ENCODE measurements around the gene ADAMTS7. TPM values are rescaled to one million over a fixed set of nuclear protein-coding genes. Genes with fewer than 3 reads are reported as not detected.
"Not testable (repeated sequence)": the region's sequence is repeated elsewhere in the genome, so short reads cannot be mapped to it uniquely, and the experiment has no call there.

ADAMTS7 gene
- total RNA-seq, 1 donor = 34.0 TPM

DNA sequence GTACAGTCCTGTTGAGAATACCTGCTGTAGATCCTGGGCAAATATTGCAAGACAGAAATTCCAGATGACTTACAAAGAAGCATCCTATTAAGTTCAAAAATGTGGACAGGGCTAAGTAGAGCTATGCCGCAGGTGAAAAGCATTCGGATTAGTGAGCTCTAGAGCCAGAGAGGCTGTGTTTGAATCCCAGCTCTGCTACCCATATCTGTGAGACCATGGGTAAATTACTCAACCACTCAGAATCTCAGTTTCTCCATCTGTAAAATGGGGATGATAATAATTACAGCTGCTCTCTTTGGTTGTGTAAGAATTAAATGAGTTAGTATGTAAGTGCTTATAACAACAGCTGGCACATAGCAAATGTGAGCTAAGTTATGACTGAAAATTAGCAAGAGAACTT, 3.9 kb downstream of the ADAMTS7 start:
- H3K27me3 ChIP-seq (ENCODE audit: insufficient read depth, low read length) = no peaks in the 10 kb centered on the region
- H3K79me2 ChIP-seq (ENCODE audit: insufficient read depth, low read length) = peaks cover 31% of the 10 kb centered on the region
- H3K27ac ChIP-seq (ENCODE audit: low read depth, low read length) = no peak overlapping the region
- TF ChIP-seq, protein P1, sequence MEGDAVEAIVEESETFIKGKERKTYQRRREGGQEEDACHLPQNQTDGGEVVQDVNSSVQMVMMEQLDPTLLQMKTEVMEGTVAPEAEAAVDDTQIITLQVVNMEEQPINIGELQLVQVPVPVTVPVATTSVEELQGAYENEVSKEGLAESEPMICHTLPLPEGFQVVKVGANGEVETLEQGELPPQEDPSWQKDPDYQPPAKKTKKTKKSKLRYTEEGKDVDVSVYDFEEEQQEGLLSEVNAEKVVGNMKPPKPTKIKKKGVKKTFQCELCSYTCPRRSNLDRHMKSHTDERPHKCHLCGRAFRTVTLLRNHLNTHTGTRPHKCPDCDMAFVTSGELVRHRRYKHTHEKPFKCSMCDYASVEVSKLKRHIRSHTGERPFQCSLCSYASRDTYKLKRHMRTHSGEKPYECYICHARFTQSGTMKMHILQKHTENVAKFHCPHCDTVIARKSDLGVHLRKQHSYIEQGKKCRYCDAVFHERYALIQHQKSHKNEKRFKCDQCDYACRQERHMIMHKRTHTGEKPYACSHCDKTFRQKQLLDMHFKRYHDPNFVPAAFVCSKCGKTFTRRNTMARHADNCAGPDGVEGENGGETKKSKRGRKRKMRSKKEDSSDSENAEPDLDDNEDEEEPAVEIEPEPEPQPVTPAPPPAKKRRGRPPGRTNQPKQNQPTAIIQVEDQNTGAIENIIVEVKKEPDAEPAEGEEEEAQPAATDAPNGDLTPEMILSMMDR (IDR thresholded peaks at IDR 0.05; ENCODE audit: extremely low read depth, low read depth, low read length) = no peak
- no peak overlapping the region for H3K4me3 ChIP-seq (ENCODE audit: insufficient read depth, low read length)
- no peak overlapping the region for H2AFZ ChIP-seq (ENCODE audit: low read length)
- no peak for DNase-seq (ENCODE audit: insufficient read length, low spot score, missing footprints)
- H4K20me1 ChIP-seq (ENCODE audit: insufficient read depth, low read length) = peaks cover 11% of the 10 kb centered on the region
- H3K36me3 ChIP-seq (ENCODE audit: insufficient read depth, low read length) = no peaks in the 10 kb centered on the region
- no peaks in the 10 kb centered on the region for H3K4me1 ChIP-seq (ENCODE audit: insufficient read depth, low read length)
- H3K4me2 ChIP-seq (ENCODE audit: insufficient read depth, low read length) = no peak overlapping the region
- no peaks in the 10 kb centered on the region for H3K9me3 ChIP-seq (ENCODE audit: low read depth, low read length)

- Histone ChIP-seq H3K4me2 (ENCODE audit: insufficient read depth, low read length) (no peak overlapping the region), H3K9me3 (ENCODE audit: low read depth, low read length) (no peaks in the 10 kb centered on the region), H4K20me1 (ENCODE audit: insufficient read depth, low read length) (peaks cover 9% of the 10 kb centered on the region), H3K4me3 (ENCODE audit: insufficient read depth, low read length) (no peak overlapping the region), H3K4me1 (ENCODE audit: insufficient read depth, low read length) (no peaks in the 10 kb centered on the region), H3K36me3 (ENCODE audit: insufficient read depth, low read length) (no peaks in the 10 kb centered on the region), H3K27me3 (ENCODE audit: insufficient read depth, low read length) (no peaks in the 10 kb centered on the region), H3K27ac (ENCODE audit: low read depth, low read length) (no peak overlapping the region), H3K79me2 (ENCODE audit: insufficient read depth, low read length) (peaks cover 22% of the 10 kb centered on the region), H2AFZ (ENCODE audit: low read length) (no peak overlapping the region)
- TF ChIP-seq, protein P1 (IDR thresholded peaks at IDR 0.05; ENCODE audit: extremely low read depth, low read depth, low read length) = no peak
- DNase-seq (ENCODE audit: insufficient read length, low spot score, missing footprints) = no peak
These were observed 6.9 kb downstream of the ADAMTS7 start for GRCh38 chr15:78804391-78804792.

DNA sequence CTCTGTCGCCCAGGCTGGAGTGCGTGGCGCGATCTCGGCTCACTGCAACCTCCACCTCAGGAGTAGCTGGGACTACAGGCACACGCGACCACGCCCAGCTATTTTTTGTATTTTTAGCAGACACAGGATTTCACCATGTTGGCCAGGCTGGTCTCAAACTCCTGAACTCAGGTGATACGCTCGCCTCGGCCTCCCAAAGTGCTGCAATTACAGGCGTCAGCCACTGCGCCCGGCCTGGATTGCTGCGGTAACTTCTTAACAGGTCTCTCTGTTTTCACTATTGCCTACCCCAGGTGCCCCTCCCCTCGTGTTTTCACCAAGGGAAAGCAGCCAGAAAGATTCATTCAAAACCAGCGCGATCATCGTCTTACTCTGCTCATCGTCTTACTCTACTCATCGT, 10.5 kb downstream of the ADAMTS7 start:
- Histone ChIP-seq H3K9me3 (ENCODE audit: low read depth, low read length) (no peaks in the 10 kb centered on the region), H3K4me1 (ENCODE audit: insufficient read depth, low read length) (peaks cover 7% of the 10 kb centered on the region), H3K79me2 (ENCODE audit: insufficient read depth, low read length) (peaks cover 4% of the 10 kb centered on the region), H3K27me3 (ENCODE audit: insufficient read depth, low read length) (no peaks in the 10 kb centered on the region), H3K27ac (ENCODE audit: low read depth, low read length) (no peak overlapping the region), H4K20me1 (ENCODE audit: insufficient read depth, low read length) (no peaks in the 10 kb centered on the region), H3K4me2 (ENCODE audit: insufficient read depth, low read length) (no peak overlapping the region), H3K36me3 (ENCODE audit: insufficient read depth, low read length) (peaks cover 2% of the 10 kb centered on the region), H3K4me3 (ENCODE audit: insufficient read depth, low read length) (no peak overlapping the region), H2AFZ (ENCODE audit: low read length) (no peak overlapping the region)
- TF ChIP-seq, protein P1 (IDR thresholded peaks at IDR 0.05; ENCODE audit: extremely low read depth, low read depth, low read length) = no peak
- peak; percentile 66 for DNase-seq (ENCODE audit: insufficient read length, low spot score, missing footprints)

- TF ChIP-seq, protein P1 (IDR thresholded peaks at IDR 0.05; ENCODE audit: extremely low read depth, low read depth, low read length) = no peak
- Histone ChIP-seq H3K9me3 (ENCODE audit: low read depth, low read length) (no peaks in the 10 kb centered on the region), H3K4me2 (ENCODE audit: insufficient read depth, low read length) (no peak overlapping the region), H3K4me3 (ENCODE audit: insufficient read depth, low read length) (no peak overlapping the region), H3K27me3 (ENCODE audit: insufficient read depth, low read length) (no peaks in the 10 kb centered on the region), H2AFZ (ENCODE audit: low read length) (no peak overlapping the region), H3K36me3 (ENCODE audit: insufficient read depth, low read length) (peaks cover 9% of the 10 kb centered on the region), H4K20me1 (ENCODE audit: insufficient read depth, low read length) (no peaks in the 10 kb centered on the region), H3K4me1 (ENCODE audit: insufficient read depth, low read length) (peaks cover 7% of the 10 kb centered on the region), H3K79me2 (ENCODE audit: insufficient read depth, low read length) (no peaks in the 10 kb centered on the region), H3K27ac (ENCODE audit: low read depth, low read length) (no peak overlapping the region)
- no peak for DNase-seq (ENCODE audit: insufficient read length, low spot score, missing footprints)
These were observed 11.1 kb downstream of the ADAMTS7 start for GRCh38 chr15:78800189-78800588.

DNA sequence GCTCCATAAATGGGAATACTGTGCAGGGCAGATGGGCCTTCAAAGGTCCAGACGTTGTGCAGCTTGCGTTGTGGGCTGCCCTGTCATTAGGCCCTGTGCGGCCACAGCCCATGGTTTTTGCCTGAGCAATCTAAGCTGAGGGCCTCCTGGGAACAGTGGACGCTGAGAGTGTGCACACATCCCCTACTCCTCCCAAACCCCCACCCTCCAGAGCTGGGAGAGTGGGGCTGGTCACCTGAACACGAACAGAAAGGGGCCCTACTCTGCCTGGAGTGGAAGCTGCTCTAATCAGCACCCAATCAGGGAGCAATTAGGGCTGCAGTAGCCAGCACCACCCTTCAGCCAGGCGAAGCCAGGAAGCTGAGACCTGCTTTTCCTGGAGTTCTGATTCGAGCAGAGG, 12.2 kb downstream of the ADAMTS7 start:
- peaks cover 11% of the 10 kb centered on the region for H3K36me3 ChIP-seq (ENCODE audit: insufficient read depth, low read length)
- DNase-seq (ENCODE audit: insufficient read length, low spot score, missing footprints); H3K79me2 ChIP-seq (ENCODE audit: insufficient read depth, low read length); H2AFZ ChIP-seq (ENCODE audit: low read length); H4K20me1 ChIP-seq (ENCODE audit: insufficient read depth, low read length); H3K4me2 ChIP-seq (ENCODE audit: insufficient read depth, low read length); H3K4me3 ChIP-seq (ENCODE audit: insufficient read depth, low read length); H3K27me3 ChIP-seq (ENCODE audit: insufficient read depth, low read length); H3K4me1 ChIP-seq (ENCODE audit: insufficient read depth, low read length); H3K27ac ChIP-seq (ENCODE audit: low read depth, low read length); H3K9me3 ChIP-seq (ENCODE audit: low read depth, low read length): not testable (repeated sequence)

DNA sequence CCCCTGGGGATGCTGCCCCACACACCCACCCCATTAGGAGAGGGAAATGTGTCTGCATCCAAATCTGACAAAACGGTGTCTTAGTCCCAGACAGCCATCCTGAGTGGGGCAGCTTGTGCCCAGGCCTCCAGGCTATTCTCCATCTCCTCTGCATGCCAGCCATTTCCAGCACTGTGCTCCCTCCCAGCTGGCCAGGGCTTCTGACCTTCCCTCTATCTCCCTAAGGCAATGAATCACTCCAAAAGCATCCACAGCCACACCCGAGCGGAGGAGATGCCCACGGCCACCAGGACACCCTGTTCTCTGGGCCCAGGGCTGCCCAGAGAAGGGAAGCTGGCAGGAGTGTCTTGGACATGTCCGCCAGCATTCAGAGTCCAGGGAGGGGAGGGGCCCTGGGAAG, 12.9 kb downstream of the ADAMTS7 start:
- H3K4me2 ChIP-seq (ENCODE audit: insufficient read depth, low read length) = peak overlapping the region; percentile 10
- H2AFZ ChIP-seq (ENCODE audit: low read length); H3K79me2 ChIP-seq (ENCODE audit: insufficient read depth, low read length); H3K4me3 ChIP-seq (ENCODE audit: insufficient read depth, low read length); H3K27ac ChIP-seq (ENCODE audit: low read depth, low read length); H3K9me3 ChIP-seq (ENCODE audit: low read depth, low read length); H3K4me1 ChIP-seq (ENCODE audit: insufficient read depth, low read length); H3K27me3 ChIP-seq (ENCODE audit: insufficient read depth, low read length); H4K20me1 ChIP-seq (ENCODE audit: insufficient read depth, low read length): not testable (repeated sequence)
- DNase-seq (ENCODE audit: insufficient read length, low spot score, missing footprints) = peak; percentile 97
- H3K36me3 ChIP-seq (ENCODE audit: insufficient read depth, low read length) = peaks cover 11% of the 10 kb centered on the region

Data from osteoblast (primary cell).